ENCODE measurements around the gene CPLANE1.
"Not testable (repeated sequence)": the region's sequence is repeated elsewhere in the genome, so short reads cannot be mapped to it uniquely, and the experiment has no call there.

Gene CPLANE1

GRCh38 chr5:37207802-37208201, 41.4 kb downstream of the CPLANE1 start:
- no peak for DNase-seq

DNA sequence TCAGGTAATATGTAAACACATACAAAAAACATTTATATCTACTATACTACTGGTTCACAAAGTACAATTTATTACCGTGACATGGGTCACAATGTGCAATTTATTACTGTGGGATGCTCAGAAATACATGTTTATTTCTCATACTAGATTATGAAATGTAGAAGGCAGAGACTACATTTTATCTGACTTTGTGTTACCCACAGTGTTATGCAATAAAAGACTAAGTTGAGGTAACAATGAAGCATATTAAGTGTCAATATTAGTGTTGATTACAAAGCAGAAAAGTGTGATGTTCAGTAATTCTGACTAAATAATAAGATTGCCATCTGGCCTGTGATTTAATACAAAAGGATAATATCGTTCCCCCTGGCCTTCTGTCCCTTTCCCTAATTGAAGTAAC, 42.4 kb downstream of the CPLANE1 start:
- DNase-seq: no peak

DNA sequence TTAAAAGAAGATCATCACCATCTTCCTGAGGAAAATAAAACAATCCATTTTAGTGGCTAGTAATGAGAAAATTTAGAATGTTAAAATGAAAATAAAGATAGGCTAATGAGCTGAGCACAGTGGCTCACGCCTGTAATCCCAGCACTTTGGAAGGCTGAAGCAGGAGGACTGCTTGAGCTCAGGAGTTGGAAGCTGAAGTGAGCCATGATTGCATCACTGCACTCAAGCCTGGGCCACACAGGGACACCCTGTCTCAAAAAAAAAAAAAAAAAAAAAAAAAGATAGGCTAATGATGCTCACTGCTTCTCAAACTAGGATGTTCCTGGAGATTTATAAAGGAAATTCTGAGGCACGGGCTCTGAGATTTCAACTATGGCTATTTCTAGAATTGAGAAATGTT, 50.3 kb downstream of the CPLANE1 start:
- no peak for DNase-seq

GRCh38 chr5:37198061-37198460, 51.1 kb downstream of the CPLANE1 start:
- no peak for DNase-seq

DNA sequence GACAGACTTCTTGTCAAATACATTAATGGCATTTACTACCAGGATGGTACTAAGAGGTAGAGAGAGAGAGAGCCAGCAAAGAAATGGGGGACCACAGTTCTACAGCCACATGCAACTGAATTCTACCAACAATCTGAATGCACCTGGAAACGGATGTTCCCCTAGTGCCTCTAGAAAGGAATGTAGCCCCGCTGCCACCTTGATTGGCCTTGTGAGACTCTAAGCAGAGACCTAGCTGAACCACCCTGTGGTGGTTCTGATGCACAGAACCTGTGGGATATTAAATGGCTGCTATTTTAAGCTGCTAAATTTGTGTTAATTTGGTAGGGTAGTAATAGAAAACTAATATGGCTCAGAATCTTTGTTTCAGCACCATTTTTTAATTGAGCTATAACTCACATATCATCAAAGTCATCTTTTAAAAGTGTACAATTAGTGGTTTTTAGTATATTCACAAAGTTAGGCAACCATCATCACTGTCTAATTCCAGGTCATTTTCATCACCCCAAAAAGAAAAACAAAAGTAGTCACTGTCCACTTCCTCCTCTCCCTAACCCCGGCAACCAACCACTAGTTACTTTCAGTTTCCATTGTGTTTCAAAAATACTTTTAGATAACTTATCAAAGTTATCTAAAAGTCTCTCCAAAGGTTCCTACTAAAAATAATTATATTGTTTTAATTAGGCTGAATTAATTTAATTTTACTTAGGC, 51.7 kb downstream of the CPLANE1 start:
- no peak for DNase-seq

DNA sequence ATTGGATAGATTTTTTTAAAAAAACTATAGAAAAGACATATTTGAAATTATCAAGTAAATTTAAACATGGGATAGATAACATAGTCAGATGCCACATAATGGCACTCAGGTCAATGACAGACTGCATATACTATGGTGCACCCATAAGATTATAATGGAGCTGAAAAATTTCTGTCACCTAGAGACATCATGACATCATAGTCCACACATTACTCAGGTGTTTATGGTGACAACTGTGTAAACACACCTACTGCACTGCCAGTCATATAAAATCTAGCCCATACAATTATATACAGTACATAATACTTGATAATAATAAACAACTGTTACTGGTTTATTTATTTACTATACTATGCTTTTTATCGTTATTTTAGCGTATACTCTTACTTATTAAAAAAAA, 58.6 kb downstream of the CPLANE1 start:
- no peak for DNase-seq

- DNase-seq: no peak
Measured at GRCh38 chr5:37189355-37189754, 59.8 kb downstream of the CPLANE1 start.

DNA sequence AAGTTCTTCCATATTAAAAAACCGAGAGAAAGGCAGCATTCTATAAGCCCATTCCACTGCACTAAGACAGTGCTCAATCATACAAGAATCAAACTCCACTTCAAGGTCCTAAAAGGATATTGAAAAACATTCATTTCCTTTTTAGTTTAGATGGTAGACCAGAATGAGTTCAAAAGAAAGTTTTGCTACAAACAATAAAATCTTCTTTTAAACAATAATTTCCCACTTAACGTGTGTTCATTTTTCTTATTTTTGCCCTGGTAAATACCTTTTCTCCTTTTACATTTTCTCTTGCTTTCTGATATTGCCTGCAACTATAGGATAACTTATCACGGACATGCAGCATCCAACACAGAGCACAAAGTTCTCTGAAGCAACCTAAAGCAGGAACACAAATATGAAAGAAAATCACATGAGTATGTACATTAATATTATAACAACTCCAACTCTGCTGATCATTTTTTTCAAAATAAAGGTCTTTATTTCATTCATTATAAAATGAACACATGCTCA, 61.7 kb downstream of the CPLANE1 start:
- DNase-seq: no peak

- DNase-seq: no peak
Measured at GRCh38 chr5:37184748-37185364, 64.3 kb downstream of the CPLANE1 start.

- no peak for DNase-seq
Measured at GRCh38 chr5:37182667-37183066, 66.5 kb downstream of the CPLANE1 start.

DNA sequence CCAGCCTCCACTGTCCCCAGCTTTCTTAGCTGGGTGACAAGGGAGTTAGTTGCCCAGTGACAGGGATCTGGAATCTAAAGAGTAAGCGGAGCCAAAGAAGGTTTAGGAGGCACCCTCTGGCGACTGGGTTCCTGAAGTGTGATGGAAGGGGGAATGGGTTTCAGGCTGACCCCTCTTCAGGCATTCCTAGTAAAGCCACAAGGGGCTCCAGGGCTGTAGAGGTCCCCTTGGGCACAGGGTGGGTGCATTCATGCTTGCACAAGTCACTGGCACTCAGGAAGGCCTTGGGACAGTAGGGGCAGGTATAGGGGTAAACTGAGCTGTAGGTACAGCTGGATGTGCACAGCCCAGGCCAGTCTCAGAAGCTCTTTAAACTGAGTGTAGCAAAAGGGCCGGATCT, 74.2 kb downstream of the CPLANE1 start:
- DNase-seq: no peak

GRCh38 chr5:37172957-37173356, 76.2 kb downstream of the CPLANE1 start:
- no peak for DNase-seq

DNA sequence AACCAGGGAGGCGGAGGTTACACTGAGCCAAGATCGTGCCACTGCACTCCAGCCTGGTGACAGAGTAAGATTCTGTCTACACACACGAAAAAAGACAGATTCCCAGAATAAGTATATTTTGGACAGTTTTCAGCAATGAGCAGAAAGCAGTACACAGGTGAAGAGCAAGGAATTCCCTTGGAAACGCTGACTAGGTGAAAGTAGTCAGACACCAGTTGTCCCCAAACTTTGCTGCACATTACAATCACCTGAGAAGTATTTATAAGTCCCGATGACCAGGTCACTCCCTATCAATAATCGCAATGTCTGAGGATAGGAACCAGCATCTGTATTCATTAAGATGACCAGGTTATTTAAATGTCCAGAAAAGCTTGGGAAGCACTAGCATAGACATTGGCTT, 78.3 kb downstream of the CPLANE1 start:
- DNase-seq: no peak

- DNase-seq: no peak
Measured at GRCh38 chr5:37166197-37166596, 83.0 kb downstream of the CPLANE1 start.

GRCh38 chr5:37165761-37166160, 83.4 kb downstream of the CPLANE1 start:
- no peak for DNase-seq

GRCh38 chr5:37153661-37154060, 95.5 kb downstream of the CPLANE1 start:
- DNase-seq: no peak

- DNase-seq: no peak
Measured at GRCh38 chr5:37146896-37147295, 102.3 kb downstream of the CPLANE1 start.

DNA sequence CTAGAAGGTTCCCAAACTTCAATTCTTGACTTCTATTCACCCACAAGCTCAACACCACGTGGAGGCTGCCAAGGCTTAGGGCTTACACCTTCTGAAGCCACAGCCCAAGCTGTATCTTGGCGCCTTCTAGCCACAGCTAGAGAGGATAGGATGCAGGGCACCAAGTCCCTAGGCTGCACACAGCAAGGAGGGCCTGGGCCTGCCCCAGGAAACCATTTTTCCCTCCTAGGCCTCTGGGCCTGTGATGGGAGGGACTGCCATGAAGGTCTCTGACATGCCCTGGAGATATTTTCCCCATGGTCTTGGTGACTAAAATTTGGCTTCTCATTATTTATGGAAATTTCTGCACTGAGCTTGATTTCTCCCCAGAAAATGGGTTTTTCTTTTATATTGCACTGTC, 112.5 kb downstream of the CPLANE1 start:
- DNase-seq: no peak

DNA sequence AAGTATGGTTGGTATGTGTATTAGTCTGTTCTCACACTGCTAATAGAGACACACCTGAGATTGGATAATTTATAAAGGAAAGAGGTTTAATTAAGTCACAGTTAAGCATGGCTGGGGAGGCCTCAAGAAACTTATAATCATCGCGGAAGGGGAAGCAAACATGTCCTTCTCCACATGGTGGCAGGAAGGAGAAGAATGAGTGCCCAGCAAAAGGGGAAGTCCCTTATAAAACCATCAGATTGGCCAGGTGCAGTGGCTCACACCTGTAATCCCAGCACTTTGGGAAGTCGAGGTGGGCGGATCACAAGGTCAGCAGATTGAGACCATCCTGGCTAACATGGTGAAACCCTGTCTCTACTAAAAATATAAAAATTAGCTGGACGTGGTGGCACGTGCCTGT, 113.9 kb downstream of the CPLANE1 start:
- DNase-seq: not testable (repeated sequence)

GRCh38 chr5:37133939-37134338, 115.2 kb downstream of the CPLANE1 start:
- no peak for DNase-seq

DNA sequence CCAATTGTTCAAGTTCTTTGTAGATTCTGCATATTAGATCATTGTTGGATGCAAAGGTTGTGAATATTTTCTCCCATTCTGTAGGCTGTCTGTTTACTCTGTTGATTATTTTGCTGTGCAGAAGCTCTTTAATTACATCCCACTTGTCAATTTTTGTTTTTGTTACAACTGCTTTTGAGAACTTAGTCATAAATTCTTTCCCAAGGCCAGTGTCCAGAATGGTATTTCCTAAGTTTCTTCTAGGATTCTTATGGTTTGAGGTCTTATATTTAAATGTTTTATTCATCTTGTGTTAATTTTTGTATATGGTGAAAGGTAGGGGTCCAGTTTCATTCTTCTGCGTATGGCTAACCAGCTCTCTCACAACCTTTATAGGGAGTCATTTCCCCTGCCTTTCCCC, 116.5 kb downstream of the CPLANE1 start:
- DNase-seq: no peak

GRCh38 chr5:37121465-37121864, 127.7 kb downstream of the CPLANE1 start:
- DNase-seq: no peak

DNA sequence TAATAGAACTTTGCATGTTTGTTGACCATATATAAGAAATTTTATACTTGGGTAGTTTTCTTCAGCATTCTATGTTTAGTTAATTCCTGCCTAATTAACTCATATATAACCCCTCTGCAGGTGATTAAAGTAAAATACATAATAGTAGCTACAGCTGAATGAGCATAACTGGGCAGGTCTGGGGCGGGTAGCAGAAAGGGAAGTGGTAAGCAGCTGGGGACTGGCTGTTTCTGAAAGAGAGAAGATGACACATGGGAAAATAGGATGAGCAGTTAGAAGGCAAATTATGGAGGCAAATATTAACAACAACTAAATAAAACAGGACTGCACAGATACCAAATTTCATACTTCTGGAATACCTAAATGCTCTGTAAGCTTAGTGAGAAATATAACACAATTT, 128.1 kb downstream of the CPLANE1 start:
- no peak for DNase-seq

DNA sequence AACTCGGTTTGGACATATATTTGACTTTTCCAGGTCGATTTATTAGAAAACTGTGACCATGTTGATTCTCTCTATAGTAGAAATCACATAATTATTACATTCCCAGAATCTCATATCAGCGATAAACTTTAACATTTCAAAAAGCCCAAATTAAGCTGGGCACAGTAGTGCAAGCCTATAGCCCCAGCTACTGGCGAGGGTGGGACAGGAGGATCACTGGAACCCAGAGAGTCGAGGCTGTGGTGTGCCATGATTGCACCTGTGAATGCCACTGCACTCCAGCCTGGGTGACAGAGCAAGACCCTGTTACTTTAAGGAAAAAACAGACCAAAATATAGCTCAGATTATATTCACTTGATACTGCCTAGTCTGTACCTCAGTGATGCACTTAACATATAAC, 128.9 kb downstream of the CPLANE1 start:
- no peak for DNase-seq

- no peak for DNase-seq
Measured at GRCh38 chr5:37116359-37116758, 132.8 kb downstream of the CPLANE1 start.

Data from stimulated activated CD8-positive, alpha-beta memory T cell treated with anti-CD3 and anti-CD28 coated beads, Interleukin-4, amount 100 ng/mL, for 48 hours (primary cell).